CD4-positive, alpha-beta T cell treated with Interleukin-1 beta for 1 hour (primary cell): ENCODE data around the gene SAP30BP.

ENCODE experiments used
- DNase-seq, 2 donors: peaks; one replicate each; pipeline ENCODE4 v3.0.0-alpha.2; 2020 to 2022

Gene SAP30BP

DNA sequence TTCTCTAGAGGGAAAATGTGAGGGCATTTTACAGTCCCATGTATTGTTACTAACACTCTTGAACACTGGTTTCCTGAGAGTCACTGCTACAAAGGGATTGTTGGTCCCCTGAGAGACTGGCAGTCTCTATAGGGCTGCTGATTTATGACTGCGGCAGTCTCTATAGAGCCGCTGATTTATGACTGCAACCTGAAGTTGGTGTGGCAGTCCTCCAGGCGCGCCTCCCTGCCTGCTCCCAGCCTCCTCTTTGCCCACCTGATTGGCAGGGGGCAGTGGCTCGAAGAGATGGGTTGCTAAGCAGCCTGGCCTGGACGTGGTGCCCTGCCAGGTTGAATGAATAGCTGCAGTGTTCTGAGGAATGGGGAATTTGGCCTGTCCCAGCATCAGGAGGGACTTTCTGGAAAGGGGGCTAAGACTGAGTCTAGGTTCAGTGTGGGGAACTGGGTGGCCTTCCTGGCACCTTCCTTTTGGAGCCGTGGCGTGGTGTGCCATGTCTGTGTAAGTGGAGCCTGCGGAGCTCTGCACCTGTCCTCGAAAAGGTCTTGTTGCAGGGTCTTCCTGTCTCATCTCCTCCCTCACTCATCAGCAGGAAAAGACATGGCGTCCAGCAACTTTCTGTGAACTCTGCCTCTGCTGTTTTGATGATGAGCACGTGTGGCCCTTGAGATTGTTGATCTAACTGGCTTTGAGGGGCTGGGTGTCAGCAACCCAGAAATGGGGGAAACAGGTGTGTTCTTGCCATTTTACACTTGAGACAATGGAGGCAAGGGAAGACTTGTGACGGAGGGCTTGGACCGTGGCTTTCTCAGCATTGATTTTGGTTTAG, 24.9 kb downstream of the SAP30BP start:
- no peak for DNase-seq

GRCh38 chr17:75692976-75693375, 25.8 kb downstream of the SAP30BP start:
- no peak for DNase-seq

- no peak for DNase-seq
Observed at GRCh38 chr17:75693500-75694481, 26.7 kb downstream of the SAP30BP start.

DNA sequence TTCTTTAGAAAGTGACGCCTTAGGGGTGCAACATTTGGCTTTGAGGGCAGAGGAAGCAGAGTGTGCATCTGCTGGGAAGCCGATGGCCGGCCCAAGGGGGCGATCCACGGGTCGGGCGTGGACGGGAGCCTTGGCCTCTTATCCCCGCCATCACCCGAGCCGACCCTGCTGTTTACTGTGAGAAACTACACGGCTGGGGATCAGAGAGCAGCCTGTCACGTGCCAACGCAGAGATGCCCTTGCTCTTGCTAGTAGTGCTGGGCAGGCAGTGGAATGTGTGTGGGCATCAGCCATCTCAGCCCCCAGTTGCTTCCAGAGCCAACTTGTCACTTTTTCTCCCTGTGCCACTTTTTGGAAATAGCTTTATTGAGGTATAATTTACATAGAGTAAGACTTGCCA, 27.4 kb downstream of the SAP30BP start:
- no peak for DNase-seq

GRCh38 chr17:75695141-75695829, 28.1 kb downstream of the SAP30BP start:
- DNase-seq, result no peak

DNA sequence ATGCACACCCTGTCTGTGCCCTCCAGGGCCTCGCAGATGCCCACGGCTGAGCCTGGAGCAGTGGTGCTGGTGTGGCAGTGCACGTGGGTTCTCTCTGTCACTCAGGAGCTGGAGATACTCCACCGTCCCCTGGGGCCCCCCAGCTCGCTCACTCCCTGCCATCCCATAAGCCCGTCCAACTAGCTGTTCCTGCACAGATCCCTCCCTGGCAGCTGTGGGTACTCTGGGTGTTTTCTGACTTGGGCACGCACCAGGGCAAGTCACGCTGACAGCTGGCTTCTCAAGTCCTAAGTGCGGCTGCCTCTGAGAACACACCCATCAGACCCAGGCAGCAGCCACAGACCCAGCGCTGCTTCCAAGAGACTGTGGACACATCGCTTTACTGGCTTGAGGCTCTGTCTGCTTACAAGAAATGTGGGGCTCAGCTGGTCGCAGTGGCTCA, 28.7 kb downstream of the SAP30BP start:
- no peak for DNase-seq

DNA sequence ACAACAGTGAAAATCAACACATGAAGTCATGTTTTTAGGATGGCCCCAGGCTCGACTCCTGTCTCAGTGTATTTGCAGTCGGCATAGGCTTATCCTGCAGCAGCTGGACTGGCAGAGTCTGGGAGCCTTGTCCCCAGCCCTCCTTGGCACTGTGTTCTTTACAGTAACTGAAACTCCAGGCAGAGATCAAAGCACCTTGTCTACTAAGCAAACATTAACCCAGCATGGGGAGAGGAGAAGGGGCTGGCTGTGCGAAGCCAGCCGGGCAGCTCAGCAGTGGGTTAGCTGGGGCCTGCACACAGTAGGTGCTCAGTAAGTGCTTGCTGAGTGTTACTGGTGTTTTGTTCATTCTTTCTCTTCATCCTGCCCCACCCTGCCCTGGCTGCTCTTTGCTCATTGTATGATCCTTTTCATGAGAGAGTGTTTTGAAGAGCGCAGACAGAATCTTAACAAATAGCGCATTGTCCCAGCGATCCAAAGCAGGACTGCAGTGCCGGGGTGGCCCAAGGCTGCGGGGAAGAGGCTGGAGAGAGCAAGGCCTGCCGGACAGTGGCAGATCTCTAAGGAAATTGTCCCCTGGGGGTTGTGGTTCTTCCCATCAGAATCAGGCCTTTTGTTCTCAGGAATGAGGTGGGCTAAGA, 30.6 kb downstream of the SAP30BP start:
- no peak for DNase-seq

- no peak for DNase-seq
Observed at GRCh38 chr17:75698659-75699058, 31.5 kb downstream of the SAP30BP start.

DNA sequence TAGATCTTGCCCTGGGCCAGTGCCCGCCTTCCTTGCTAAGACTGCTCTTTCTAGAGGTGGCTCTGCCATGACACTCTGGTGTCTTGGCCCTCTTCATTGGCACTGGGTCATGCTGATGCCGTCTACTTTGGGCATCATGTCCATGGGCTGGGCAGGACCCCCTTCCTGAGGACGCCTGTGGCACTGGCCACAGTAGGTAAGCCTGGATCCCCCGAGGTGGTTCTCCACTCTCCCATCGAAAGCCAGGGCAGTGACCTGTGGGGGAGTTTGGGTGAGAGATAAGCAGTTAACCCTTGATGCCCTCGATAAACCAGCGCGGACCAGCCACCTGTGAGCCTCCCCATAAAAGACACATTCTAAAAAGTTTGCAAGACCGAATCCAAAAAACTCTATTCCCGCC, 34.1 kb downstream of the SAP30BP start:
- no peak for DNase-seq

DNA sequence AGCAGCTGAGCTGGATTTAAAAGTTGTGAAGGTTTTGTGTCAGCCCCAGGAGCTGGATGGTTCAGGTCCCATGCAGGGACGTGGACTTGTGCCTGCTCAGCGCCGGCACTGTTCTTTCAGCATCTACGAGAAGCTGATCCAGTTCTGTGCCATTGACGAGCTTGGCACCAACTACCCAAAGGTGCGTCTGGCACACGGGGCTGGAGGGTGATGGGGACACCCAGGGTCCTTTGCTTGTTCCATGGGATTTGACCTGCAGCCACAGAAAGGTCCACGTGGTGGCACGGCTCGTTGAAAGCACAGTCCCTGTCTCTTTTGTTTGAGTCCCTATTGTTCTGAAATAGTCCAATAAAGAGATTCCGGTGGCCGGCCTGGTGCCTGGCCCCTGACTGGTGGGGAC, 36.1 kb downstream of the SAP30BP start:
- DNase-seq, result no peak

GRCh38 chr17:75703591-75703990, 36.5 kb downstream of the SAP30BP start:
- DNase-seq, result no peak

DNA sequence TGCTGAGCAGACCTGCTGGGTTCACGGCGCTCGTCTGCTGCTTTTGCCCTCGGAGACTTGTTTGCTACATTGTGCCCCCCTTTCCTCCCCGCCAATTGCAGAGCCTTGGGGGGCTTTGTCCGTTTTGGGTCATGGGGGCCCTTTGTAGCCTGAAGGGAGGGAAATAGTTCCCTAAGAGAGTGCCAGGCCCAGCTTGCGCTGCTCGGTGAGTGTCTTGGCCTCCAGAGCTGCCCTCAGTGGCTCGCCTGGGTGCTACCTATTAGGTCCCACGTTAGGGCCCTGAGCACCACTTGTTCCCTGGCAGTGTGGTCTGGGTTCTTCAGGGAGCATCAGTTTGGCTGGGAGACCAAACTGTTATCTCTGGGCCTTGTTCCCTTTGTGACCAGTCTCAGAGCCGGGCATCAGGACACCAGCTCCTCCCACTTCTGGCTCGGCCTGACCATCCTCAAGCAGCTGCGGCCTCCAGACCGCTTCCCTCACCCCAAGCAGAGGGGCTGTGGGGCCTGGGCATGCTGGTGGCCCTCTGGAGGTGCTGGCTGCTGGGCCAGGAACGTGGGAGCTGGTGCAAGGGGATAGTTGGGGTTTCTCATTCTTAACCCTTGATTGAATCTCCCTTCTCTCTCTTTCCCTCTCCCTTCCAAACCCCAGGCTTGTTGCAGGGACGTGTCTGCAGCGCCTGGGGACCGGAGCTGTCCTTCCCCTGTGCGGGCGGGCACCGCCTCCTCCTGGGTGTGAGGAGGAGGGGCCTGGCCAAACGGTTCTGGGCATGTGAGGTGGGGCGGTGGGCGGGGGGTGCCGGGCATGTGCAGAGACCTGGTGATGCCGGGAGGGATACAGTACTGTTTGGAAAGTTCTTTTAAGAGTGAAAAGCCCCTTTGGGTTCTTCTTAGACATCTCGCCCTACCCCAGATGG, 38.1 kb downstream of the SAP30BP start:
- no peak for DNase-seq

- DNase-seq, result no peak
Observed at GRCh38 chr17:75706042-75706728, 39.0 kb downstream of the SAP30BP start.

- no peak for DNase-seq
Observed at GRCh38 chr17:75707079-75707571, 40.0 kb downstream of the SAP30BP start.

DNA sequence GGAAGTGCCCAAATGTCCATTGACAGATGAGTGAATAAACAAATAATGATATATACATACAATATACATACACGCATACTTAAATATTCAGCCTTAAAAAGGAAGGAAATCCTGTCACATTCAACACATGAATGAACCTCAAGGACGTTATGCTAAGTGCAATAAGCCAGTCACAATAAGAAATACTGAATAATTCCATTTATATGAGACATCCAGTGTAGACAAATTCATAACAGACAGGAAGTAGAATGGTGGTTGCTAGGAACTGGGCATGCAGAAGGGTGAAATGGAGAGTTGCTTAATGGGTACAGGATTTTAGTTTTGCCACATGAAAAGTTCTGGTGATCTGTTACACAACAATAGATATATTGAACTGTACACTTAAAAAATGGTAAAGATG, 45.3 kb downstream of the SAP30BP start:
- no peak for DNase-seq

DNA sequence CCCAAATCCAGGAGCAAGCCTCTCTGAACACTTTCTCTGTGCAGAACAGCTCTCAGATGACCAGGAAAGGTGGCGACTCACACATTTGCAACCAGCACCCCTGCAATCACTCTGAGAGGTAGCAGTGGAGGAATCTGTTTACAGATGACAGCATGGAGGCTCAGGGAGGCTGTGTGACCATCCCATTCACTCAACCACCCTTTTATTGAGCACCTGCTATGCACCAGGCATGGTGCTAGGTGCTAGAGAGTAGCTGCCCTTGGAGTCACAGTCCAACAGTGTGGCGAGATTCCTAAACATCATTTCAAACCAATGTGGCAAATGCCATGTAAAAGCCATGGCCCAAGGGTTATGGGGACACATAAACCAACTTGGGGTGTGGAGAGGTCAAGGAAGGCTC, 52.6 kb downstream of the SAP30BP start:
- DNase-seq, result no peak

GRCh38 chr17:75720656-75721462, 53.7 kb downstream of the SAP30BP start, which contains the start of gene ITGB4:
TSS of gene ITGB4 (plus strand) at chr17:75721459. CDS start at chr17:75724704, 3,245 bp downstream.
- peak; percentile 67 to 72 for DNase-seq

DNA sequence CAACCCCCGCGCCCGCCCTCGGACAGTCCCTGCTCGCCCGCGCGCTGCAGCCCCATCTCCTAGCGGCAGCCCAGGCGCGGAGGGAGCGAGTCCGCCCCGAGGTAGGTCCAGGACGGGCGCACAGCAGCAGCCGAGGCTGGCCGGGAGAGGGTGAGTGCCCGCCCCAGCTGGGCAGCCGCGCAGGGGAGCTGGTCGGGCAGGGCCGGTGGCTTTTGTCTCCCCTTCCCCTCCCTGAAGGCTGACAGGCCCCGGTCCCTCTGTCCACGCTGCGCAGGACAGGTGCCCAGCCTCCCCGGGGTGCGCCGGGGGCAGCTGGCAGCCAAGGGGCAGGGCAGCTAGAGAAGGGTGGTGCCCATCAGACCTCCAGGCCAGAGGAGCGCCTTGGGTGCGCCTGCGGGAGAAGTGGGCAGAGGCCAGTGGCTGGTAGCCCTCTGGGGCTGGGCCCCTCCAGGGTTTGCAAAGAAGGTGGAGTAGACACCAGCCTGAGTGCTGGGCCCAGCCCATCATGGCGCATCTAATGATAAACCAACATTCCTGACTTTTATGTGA, 54.4 kb downstream of the SAP30BP start:
- no peak for DNase-seq

DNA sequence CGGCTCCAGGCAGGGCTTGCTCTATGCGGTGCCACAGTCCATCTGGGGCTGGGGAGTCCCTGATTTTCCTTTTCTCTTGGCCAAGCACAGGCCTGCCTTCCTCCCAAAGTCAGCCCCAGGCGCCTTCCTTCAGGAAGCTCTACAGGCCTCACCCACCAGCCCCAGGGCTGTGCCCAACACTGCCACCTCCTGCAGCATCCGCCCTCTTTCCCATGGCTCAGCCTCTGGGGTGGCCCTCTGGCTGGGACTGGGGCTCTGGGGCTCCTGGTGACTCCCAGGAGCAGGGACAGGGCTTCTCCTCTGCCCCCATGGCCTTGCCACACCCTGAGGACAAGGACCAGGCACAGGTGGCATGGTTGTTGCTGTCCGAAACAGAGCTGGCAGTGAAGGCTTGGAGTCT, 54.9 kb downstream of the SAP30BP start:
- no peak for DNase-seq
